Measurements from ENCODE around the gene SLIT1.

DNA sequence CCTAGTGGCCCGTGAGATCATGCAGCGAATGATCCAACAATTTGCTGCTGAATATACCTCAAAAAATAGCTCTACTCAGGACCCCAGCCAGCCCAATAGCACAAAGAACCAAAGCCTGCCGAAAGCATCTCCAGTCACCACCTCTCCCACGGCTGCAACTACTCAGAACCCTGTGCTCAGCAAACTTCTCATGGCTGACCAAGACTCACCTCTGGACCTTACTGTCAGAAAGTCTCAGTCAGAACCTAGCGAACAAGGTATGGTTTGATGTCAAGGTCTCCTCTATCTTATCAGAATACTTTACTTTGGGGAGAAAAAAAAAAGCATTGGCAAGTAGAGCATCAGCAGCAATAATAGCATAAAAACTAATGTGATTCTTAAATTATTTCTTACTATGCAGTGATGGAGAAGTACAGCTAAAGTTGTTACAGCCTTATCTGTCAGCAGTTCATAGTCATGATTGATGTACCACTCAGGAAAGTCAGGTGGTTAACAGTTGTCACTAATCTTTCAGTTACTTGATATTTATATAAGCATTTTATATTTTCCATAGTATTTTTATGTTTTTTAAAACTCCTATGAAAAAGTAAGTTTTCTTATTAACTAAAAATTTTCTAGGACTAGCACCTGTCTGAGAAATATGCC is 236.6 kb downstream of the SLIT1 start:
- TF ChIP-seq, protein P1, sequence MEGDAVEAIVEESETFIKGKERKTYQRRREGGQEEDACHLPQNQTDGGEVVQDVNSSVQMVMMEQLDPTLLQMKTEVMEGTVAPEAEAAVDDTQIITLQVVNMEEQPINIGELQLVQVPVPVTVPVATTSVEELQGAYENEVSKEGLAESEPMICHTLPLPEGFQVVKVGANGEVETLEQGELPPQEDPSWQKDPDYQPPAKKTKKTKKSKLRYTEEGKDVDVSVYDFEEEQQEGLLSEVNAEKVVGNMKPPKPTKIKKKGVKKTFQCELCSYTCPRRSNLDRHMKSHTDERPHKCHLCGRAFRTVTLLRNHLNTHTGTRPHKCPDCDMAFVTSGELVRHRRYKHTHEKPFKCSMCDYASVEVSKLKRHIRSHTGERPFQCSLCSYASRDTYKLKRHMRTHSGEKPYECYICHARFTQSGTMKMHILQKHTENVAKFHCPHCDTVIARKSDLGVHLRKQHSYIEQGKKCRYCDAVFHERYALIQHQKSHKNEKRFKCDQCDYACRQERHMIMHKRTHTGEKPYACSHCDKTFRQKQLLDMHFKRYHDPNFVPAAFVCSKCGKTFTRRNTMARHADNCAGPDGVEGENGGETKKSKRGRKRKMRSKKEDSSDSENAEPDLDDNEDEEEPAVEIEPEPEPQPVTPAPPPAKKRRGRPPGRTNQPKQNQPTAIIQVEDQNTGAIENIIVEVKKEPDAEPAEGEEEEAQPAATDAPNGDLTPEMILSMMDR (IDR thresholded peaks at IDR 0.05; ENCODE audit: insufficient read depth, low read length, poor library complexity, severe bottlenecking) = no peak
- TF ChIP-seq EZH2phosphoT487 (conservative IDR thresholded peaks at IDR 0.05; ENCODE audit: low read length) = no peak

Measured in SU-DHL-6 (cell line).